ENCODE measurements around the gene GNA12. TPM values are rescaled to one million over a fixed set of nuclear protein-coding genes. Genes with fewer than 3 reads are reported as not detected.
A peak's percentile ranks its signal among the peaks of the same experiment; 100 is the strongest.

The GNA12 gene
- total RNA-seq, 1 experiment from 2014 or later = 15.0 TPM

DNA sequence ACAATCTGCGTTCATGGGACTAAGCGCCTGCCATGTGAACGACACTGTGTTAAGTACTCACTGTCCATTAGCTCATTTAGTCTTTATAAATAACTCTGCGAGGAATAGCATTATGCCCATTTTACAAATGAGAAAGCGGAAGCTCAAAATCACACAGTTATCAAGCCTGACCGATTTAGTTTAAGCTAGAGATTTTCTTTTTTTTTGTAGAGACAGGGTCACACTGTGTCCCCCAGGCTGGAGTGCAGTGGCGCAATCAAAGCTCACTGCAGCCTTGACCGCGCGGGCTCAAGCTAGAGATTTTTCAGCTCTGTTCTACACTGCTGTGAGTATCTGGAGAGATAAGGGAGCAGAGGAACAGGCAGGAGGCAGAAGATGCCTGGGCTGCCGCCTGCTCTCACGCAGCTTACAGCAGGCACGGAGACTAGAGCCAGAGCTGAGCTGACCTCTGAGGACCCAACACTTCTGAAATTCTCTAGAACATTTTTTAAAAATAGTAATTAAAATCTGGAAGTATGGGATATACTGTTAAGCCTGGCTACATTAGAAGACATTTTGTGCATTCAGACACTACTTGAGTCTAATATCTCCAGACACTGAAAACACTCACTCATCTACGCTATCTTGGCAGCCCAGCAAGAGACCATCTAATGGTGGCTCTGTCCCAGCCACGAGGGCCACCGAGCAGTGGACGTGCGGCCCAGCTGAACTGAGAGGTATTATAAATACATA, 38.7 kb downstream of the GNA12 start:
- Histone ChIP-seq H3K4me1 (ENCODE audit: insufficient read depth, low read length) (peaks cover 63% of the 10 kb centered on the region), H3K4me2 (ENCODE audit: low read length) (no peak overlapping the region), H3K27me3 (ENCODE audit: low read length) (no peaks in the 10 kb centered on the region), H3K9me3 (ENCODE audit: low read length) (no peaks in the 10 kb centered on the region), H3K4me3 (ENCODE audit: low read length) (no peak overlapping the region), H2AFZ (ENCODE audit: low read length) (no peak overlapping the region), H3K9me2 (replicated peaks; ENCODE audit: low read length) (no peaks in the 10 kb centered on the region), H3F3A (ENCODE audit: low read length, unreplicated experiment) (peaks cover 4% of the 10 kb centered on the region), H3K36me3 (ENCODE audit: low read depth, low read length) (no peaks in the 10 kb centered on the region), H3K9ac (ENCODE audit: low read length) (no peak overlapping the region), H4K20me1 (ENCODE audit: low read length) (no peaks in the 10 kb centered on the region), H3K79me2 (ENCODE audit: low read length) (peaks cover 90% of the 10 kb centered on the region), H3K27ac (ENCODE audit: low read length) (no peak overlapping the region)
- ATAC-seq (no peak), DNase-seq (no peak)
- TF ChIP-seq EZH2 (IDR thresholded peaks at IDR 0.05; ENCODE audit: low read length, unreplicated experiment) (no peak), EZH2phosphoT487 (IDR thresholded peaks at IDR 0.05; ENCODE audit: borderline replicate concordance, low read length) (no peak)
- TF ChIP-seq, protein P1, sequence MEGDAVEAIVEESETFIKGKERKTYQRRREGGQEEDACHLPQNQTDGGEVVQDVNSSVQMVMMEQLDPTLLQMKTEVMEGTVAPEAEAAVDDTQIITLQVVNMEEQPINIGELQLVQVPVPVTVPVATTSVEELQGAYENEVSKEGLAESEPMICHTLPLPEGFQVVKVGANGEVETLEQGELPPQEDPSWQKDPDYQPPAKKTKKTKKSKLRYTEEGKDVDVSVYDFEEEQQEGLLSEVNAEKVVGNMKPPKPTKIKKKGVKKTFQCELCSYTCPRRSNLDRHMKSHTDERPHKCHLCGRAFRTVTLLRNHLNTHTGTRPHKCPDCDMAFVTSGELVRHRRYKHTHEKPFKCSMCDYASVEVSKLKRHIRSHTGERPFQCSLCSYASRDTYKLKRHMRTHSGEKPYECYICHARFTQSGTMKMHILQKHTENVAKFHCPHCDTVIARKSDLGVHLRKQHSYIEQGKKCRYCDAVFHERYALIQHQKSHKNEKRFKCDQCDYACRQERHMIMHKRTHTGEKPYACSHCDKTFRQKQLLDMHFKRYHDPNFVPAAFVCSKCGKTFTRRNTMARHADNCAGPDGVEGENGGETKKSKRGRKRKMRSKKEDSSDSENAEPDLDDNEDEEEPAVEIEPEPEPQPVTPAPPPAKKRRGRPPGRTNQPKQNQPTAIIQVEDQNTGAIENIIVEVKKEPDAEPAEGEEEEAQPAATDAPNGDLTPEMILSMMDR (conservative IDR thresholded peaks at IDR 0.05; ENCODE audit: low read depth, low read length) = no peak
- intact Hi-C loops (cut with micrococcal nuclease) = no loop called here
- ChIA-PET POLR2A (ENCODE audit: unreplicated experiment) (no interaction called here), CTCF (no interaction called here)
- BruUV-seq (replicated peaks) = no TSS peak

DNA sequence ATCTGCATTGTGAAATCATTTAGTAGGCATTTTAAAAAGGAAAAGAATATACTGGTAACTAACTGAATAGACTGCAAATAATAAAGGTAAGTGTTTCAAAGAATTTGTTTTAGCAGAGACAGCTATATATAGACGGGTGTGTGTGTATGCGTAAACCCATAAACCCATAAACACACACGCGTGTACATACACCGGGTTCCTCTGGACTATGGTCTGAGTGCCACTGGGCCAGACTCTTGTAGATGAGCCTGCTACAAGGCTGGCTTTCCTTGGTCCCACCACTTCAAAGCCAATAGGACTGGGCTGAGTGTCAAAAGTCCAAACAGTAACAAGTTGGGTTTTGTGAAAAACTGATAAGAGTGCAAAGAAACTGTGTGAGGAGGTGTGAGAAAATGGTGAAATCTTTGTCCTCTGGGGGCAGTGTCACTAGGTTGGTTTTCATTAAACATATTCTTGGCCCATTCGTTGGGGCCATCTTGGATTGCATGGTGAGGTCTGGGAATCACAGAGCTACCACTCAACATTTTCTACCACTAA, 39.8 kb downstream of the GNA12 start:
- H3K27ac ChIP-seq (ENCODE audit: low read length) = peak overlapping the region; percentile 92; the same call in 1 of the 2 replicates
- no peaks in the 10 kb centered on the region for H3K9me3 ChIP-seq (ENCODE audit: low read length)
- peaks cover 54% of the 10 kb centered on the region for H3K4me1 ChIP-seq (ENCODE audit: insufficient read depth, low read length)
- H3K9ac ChIP-seq (ENCODE audit: low read length) = no peak overlapping the region
- H3F3A ChIP-seq (ENCODE audit: low read length, unreplicated experiment) = peaks cover 4% of the 10 kb centered on the region
- H3K36me3 ChIP-seq (ENCODE audit: low read depth, low read length) = no peaks in the 10 kb centered on the region
- peaks cover 92% of the 10 kb centered on the region for H3K79me2 ChIP-seq (ENCODE audit: low read length)
- no peak overlapping the region for H2AFZ ChIP-seq (ENCODE audit: low read length)
- no peak for ATAC-seq
- no peaks in the 10 kb centered on the region for H4K20me1 ChIP-seq (ENCODE audit: low read length)
- no TSS peak for BruUV-seq (replicated peaks)
- no peak for DNase-seq
- TF ChIP-seq, protein P1 (conservative IDR thresholded peaks at IDR 0.05; ENCODE audit: low read depth, low read length) = peak; percentile 33; the same call in 1 of the 2 replicates
- TF ChIP-seq EZH2phosphoT487 (IDR thresholded peaks at IDR 0.05; ENCODE audit: borderline replicate concordance, low read length) = no peak
- intact Hi-C loops (cut with micrococcal nuclease) = loop anchor here (5.0 kb wide), 1 partner anchor 38 kb away; the partner anchor contains the start of gene GNA12
- no peaks in the 10 kb centered on the region for H3K9me2 ChIP-seq (replicated peaks; ENCODE audit: low read length)
- POLR2A ChIA-PET (ENCODE audit: unreplicated experiment) = no interaction called here
- no peak overlapping the region for H3K4me3 ChIP-seq (ENCODE audit: low read length)
- CTCF ChIA-PET = no interaction called here
- peak overlapping the region; percentile 84 for H3K4me2 ChIP-seq (ENCODE audit: low read length)
- H3K27me3 ChIP-seq (ENCODE audit: low read length) = no peaks in the 10 kb centered on the region

DNA sequence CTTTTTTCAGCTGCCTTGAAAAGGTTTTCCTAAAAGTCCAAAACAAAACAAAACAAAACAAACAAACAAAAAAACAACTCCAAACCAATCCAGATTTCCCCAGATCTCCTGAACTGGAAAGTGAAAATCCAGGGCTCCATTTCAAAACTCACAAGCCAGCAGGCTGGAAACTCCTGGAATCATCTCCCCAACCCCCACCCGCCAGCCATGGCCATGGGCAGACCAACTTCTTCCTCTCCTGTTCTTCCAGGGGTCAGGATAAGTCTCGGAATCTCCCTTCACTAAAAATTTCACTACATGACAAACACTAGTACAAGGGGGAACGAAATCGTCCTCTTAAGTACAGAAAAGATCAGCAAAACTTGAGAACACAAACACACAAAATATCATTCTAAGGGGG, 40.4 kb downstream of the GNA12 start:
- POLR2A ChIA-PET (ENCODE audit: unreplicated experiment) = no interaction called here
- Histone ChIP-seq H4K20me1 (ENCODE audit: low read length) (no peaks in the 10 kb centered on the region), H3K4me2 (ENCODE audit: low read length) (peak overlapping the region; percentile 84), H3K9me3 (ENCODE audit: low read length) (no peaks in the 10 kb centered on the region), H3K79me2 (ENCODE audit: low read length) (peaks cover 92% of the 10 kb centered on the region), H3K27me3 (ENCODE audit: low read length) (no peaks in the 10 kb centered on the region), H3K36me3 (ENCODE audit: low read depth, low read length) (no peaks in the 10 kb centered on the region), H2AFZ (ENCODE audit: low read length) (no peak overlapping the region), H3K4me1 (ENCODE audit: insufficient read depth, low read length) (peaks cover 49% of the 10 kb centered on the region), H3K27ac (ENCODE audit: low read length) (peak overlapping the region; percentile 92), H3K9me2 (replicated peaks; ENCODE audit: low read length) (no peaks in the 10 kb centered on the region), H3F3A (ENCODE audit: low read length, unreplicated experiment) (peaks cover 4% of the 10 kb centered on the region), H3K9ac (ENCODE audit: low read length) (peak overlapping the region; percentile 74), H3K4me3 (ENCODE audit: low read length) (peak overlapping the region; percentile 56; the same call in 1 of the 2 replicates)
- no TSS peak for BruUV-seq (replicated peaks)
- intact Hi-C loops (cut with micrococcal nuclease) = loop anchor here (2.0 to 5.0 kb wide), 2 partner anchors 17 to 39 kb away; partner anchors contain the start of gene GNA12
- DNase-seq (no peak), ATAC-seq (no peak)
- CTCF ChIA-PET = no interaction called here
- TF ChIP-seq EZH2phosphoT487 (IDR thresholded peaks at IDR 0.05; ENCODE audit: borderline replicate concordance, low read length) = no peak
- no peak for TF ChIP-seq EZH2 (IDR thresholded peaks at IDR 0.05; ENCODE audit: low read length, unreplicated experiment)
- TF ChIP-seq, protein P1 (conservative IDR thresholded peaks at IDR 0.05; ENCODE audit: low read depth, low read length) = no peak

Data from PC-3 (cell line).